HFF-Myc (cell line): ENCODE data around the gene BRIP1.
"Not testable (repeated sequence)": the region's sequence is repeated elsewhere in the genome, so short reads cannot be mapped to it uniquely, and the experiment has no call there.

Experiments used
- DNase-seq: peaks from one replicate; pipeline ENCODE4 v3.0.0-alpha.2; 2011; ENCODE audit warnings: low read depth; ENCODE audit errors: extremely low read depth
- H3K4me3 ChIP-seq: replicated peaks from 2 replicates; pipeline ENCODE4 v1.5.1; 2011; ENCODE audit warnings: low read depth, mild to moderate bottlenecking, control low read depth, low read length
- CTCF ChIP-seq: IDR thresholded peaks from 2 replicates; pipeline ENCODE4 v1.5.1; 2012; ENCODE audit warnings: mild to moderate bottlenecking, low read depth, low read length, control low read depth; ENCODE audit errors: missing control alignments

BRIP1 gene

DNA sequence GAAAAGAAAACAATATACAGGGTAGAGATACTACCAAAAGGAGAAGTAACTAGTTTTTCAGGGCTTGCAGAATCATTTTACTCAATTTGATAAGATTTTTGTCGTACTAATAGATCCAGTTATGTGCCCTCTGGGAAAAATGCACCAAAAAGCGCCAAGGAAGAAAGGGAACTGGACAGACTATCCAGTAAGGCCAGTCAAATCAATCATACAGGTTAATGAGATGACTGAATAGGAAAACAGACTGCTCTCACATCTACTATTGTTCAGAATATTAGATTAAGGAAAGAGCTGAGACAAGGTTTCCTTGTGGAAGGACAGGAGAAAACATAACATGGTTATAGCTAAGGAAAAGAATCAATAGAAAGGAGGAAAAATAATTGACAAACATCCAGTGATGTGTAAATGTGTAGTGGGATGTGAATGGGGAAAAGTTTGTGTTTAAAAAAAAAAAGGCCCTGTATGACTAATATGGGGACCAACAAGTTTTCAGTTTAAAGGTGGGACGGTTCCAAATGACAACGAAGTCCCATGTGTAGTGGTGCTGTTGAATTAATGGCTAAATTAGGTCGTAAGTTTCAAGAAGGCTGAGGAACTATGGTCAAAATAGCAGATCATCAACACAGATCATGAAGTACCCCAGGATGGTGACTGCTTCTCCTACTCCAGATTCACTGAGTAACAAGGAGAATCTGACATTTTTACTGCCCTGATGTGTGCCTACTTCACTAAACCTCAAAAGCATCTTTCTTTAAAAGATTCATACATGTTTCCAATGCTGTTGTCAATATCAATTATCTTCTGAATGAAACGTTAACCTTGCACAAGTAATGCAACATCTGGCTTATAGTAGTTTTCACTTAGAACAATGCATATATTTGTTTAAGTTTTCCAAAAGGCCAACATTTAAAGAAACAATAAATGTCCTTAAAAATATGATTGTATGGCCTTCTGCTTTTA lies 40.7 kb downstream of the BRIP1 start:
- DNase-seq, result no peak
- no peak for TF ChIP-seq CTCF
- no peak overlapping the region for H3K4me3 ChIP-seq

DNA sequence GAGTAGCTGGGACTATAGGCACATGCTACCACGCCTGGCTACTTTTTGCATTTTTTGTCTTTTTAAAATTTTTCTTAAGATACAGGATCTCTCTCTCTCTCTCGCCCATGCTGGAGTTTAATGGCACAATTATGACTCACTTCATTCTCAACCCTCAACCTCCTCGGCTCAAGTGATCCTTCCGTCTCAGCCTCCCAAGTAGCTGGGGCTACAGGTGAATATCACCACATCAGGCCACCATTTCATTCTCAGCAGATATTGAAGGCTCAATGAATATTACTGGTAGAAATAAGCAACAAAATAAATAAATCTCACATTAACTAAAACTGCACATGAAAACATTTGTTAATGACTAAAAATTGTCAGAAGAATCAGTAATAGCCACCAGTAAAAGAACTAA lies 41.7 kb downstream of the BRIP1 start:
- no peak for DNase-seq
- H3K4me3 ChIP-seq, result no peak overlapping the region
- TF ChIP-seq CTCF, result no peak

DNA sequence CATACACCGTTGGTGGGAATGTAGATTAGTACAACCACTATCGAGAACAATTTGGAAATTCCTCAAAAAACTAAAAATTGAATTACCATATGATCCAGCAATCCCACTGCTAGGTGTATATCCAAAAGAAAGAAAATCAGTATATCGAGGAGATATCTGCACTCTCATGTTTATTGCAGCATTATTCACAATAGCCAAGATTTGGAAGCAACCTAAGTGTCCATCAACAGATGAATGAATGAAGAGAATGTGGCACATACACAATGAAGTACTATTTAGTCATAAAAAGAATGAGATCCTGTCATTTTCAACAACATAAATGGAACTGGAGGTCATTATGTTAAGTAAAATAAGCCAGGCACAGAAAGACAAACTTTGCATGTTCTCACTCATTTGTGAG lies 44.1 kb downstream of the BRIP1 start:
- not testable (repeated sequence) for DNase-seq, H3K4me3 ChIP-seq

GRCh38 chr17:61818225-61818624 lies 45.1 kb downstream of the BRIP1 start:
- no peak for TF ChIP-seq CTCF
- no peak for DNase-seq
- H3K4me3 ChIP-seq, result no peak overlapping the region

- DNase-seq, result no peak
- TF ChIP-seq CTCF, result no peak
- H3K4me3 ChIP-seq, result no peak overlapping the region
These were observed 45.9 kb downstream of the BRIP1 start for GRCh38 chr17:61817452-61817851.

DNA sequence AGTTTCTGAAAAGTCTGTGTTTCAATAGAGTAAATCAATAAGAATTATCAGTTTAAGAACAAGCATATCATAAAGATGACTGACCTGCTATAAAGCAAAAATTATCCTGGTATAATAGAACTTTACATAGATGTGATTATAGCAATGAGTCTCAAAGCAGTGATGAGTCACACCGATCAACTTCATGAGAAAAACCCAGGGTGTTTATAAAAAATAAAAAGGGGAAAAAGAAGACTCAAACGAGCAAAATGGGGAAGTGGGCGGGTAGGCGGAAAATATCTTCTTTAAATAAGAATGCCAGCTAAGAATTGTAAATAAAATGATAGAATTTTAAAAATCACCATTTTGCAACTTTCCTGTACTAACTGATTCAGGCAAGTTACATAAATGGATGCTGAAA lies 46.8 kb downstream of the BRIP1 start:
- no peak for DNase-seq
- TF ChIP-seq CTCF, result no peak
- no peak overlapping the region for H3K4me3 ChIP-seq

DNA sequence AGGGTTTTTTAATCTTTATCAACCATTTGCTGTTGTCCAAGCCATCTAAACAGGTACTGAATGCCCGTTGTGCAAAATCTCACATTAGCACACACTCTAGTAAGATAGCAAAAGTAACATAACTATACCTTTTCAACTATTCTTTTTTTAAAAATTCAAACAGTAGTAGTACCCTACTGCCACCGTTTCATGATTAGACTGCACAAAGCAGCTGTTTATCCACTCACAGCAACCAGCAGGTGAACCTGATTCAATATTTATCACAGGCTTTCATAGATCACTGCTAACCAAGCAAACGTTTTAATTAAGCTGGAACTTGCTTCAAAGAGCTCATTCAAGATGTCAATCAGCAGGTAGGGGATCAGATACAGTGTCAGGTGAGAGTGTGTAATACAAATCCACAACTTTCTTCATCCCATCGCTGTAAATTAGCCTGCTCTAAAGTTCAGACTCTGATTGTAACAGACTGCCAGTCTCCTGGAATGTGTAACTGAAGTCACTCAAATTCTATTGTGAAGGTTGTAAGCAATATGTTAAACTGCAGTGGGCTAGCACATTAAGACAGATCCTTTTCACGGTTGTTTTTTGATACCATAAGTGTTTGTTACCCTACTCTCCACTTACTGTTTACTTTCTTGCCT lies 47.3 kb downstream of the BRIP1 start:
- H3K4me3 ChIP-seq, result no peak overlapping the region
- TF ChIP-seq CTCF, result no peak
- DNase-seq, result no peak
